ENCODE results near the gene R3HDM2.

GRCh38 chr12:57471661-57472060, 40.8 kb upstream of the R3HDM2 start:
- TF ChIP-seq, protein P1, sequence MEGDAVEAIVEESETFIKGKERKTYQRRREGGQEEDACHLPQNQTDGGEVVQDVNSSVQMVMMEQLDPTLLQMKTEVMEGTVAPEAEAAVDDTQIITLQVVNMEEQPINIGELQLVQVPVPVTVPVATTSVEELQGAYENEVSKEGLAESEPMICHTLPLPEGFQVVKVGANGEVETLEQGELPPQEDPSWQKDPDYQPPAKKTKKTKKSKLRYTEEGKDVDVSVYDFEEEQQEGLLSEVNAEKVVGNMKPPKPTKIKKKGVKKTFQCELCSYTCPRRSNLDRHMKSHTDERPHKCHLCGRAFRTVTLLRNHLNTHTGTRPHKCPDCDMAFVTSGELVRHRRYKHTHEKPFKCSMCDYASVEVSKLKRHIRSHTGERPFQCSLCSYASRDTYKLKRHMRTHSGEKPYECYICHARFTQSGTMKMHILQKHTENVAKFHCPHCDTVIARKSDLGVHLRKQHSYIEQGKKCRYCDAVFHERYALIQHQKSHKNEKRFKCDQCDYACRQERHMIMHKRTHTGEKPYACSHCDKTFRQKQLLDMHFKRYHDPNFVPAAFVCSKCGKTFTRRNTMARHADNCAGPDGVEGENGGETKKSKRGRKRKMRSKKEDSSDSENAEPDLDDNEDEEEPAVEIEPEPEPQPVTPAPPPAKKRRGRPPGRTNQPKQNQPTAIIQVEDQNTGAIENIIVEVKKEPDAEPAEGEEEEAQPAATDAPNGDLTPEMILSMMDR (IDR thresholded peaks at IDR 0.05), result no peak
- TF ChIP-seq POLR2A (IDR thresholded peaks at IDR 0.05; ENCODE audit: low read depth) (no peak), EP300 (IDR thresholded peaks at IDR 0.05) (no peak)

All from esophagus muscularis mucosa (tissue), 4 donors.